Mesodermal cell (in vitro differentiated cells): Measurements from ENCODE around the gene CCR9.

Source experiments
- H3K27ac ChIP-seq: 2 replicates; pipeline ENCODE4 v1.7.0; 2013; ENCODE audit warnings: mild to moderate bottlenecking, low read depth, low read length, moderate library complexity; ENCODE audit not compliant: severe bottlenecking
- H3K36me3 ChIP-seq: 2 replicates; pipeline ENCODE4 v1.7.1; 2013; ENCODE audit warnings: mild to moderate bottlenecking, low read length, moderate library complexity; ENCODE audit not compliant: control insufficient read depth, insufficient read depth
- H3K4me1 ChIP-seq: one replicate; pipeline ENCODE4 v1.7.1; 2013; ENCODE audit warnings: mild to moderate bottlenecking, low read length; ENCODE audit not compliant: insufficient read depth, control insufficient read depth, poor library complexity, severe bottlenecking
- H3K4me3 ChIP-seq: 2 replicates; pipeline ENCODE4 v1.7.0; 2013; ENCODE audit warnings: low read length, control low read depth, mild to moderate bottlenecking; ENCODE audit not compliant: insufficient read depth, poor library complexity, severe bottlenecking; ENCODE audit errors: extremely low read depth
- H3K9me3 ChIP-seq: 2 replicates; pipeline ENCODE4 v1.7.1; 2013; ENCODE audit warnings: mild to moderate bottlenecking, low read length, moderate library complexity; ENCODE audit not compliant: control insufficient read depth
- WGBS, 2 experiments: methylation state at CpG; one replicate each; pipeline ENCODE4 v1.1.5; 2013; ENCODE audit warnings: missing lambda C conversion rate in 2 of 2; ENCODE audit not compliant: insufficient coverage in 2 of 2; 5-methylcytosine and 5-hydroxymethylcytosine counted together

Gene CCR9

DNA sequence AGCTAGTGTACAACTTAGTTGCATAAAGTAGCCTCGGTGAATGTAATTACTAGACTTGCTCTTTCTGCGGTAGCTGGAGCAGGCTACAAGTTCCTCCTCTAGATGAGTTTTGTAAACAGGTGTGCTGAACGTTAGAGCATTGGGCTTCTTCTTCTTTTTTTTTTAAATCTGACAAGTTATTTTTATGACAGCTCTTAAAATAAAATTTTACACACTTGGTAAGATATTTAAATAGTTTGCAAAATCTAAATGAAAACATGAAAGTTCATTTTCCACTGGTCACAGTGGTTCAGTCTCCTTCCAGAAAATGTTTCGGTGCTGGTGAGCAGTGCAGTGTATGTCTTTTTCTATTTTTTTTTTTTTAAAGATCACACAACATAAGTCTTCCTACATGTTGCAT lies 3.0 kb downstream of the CCR9 start:
- Histone ChIP-seq H3K4me1 (no peaks in the 10 kb centered on the region), H3K9me3 (no peaks in the 10 kb centered on the region), H3K27ac (no peak overlapping the region), H3K36me3 (no peaks in the 10 kb centered on the region), H3K4me3 (no peak overlapping the region)
- WGBS, 2 experiments, result 100% methylated on average over 1 to 2 of the region's 4 CpGs

- Histone ChIP-seq H3K9me3 (no peaks in the 10 kb centered on the region), H3K4me3 (no peak overlapping the region), H3K27ac (no peak overlapping the region), H3K4me1 (no peaks in the 10 kb centered on the region), H3K36me3 (no peaks in the 10 kb centered on the region)
- no CpG with 5 or more reads among the region's 3 CpGs for WGBS, 2 experiments
Observed at GRCh38 chr3:45890405-45890804, 4.1 kb downstream of the CCR9 start.

DNA sequence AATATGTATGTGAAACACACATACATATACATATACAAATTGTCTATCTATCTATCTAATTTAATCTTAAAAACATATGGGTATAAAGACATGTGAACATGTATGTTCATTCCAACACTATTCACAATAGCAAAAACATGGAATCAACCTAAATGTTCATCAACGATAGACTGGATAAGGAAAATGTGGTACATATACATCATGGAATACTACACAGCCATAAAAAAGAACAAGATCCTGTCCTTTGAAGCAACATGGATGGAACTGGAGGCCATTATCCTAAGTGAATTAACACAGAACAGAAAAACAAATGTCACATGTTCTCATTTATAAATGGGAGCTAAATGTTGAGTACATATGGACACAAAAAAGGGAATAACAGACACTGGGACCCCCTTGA lies 5.8 kb downstream of the CCR9 start:
- no peak overlapping the region for H3K27ac ChIP-seq
- no peaks in the 10 kb centered on the region for H3K9me3 ChIP-seq
- no peaks in the 10 kb centered on the region for H3K36me3 ChIP-seq
- peaks cover 10% of the 10 kb centered on the region for H3K4me1 ChIP-seq
- no peak overlapping the region for H3K4me3 ChIP-seq
- WGBS, 2 experiments, result no CpG with 5 or more reads among the region's 1 CpG

DNA sequence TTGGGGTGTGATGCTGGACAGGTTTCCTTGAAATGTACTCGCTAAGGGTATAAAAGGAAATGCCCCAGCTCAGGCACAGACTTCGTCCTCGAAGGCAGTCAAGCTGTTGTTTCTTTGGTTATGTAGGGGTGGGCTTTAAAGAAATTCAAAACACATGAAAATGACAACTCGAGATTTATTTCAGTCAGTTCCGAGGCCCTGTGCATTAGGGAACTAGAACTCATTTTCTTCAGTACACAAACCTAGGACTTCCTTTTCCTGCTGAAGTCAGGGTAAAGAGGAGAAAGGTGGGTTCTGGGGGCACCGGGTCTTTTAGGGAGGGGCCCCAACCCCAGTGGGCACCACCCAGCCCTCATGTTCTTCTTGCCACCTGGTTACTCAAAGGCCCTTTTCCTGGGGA lies 7.7 kb downstream of the CCR9 start:
- Histone ChIP-seq H3K4me1 (peaks cover 10% of the 10 kb centered on the region), H3K36me3 (no peaks in the 10 kb centered on the region), H3K27ac (no peak overlapping the region), H3K4me3 (no peak overlapping the region), H3K9me3 (no peaks in the 10 kb centered on the region)
- 80 to 96% methylated on average over 4 of the region's 6 CpGs for WGBS, 2 experiments

DNA sequence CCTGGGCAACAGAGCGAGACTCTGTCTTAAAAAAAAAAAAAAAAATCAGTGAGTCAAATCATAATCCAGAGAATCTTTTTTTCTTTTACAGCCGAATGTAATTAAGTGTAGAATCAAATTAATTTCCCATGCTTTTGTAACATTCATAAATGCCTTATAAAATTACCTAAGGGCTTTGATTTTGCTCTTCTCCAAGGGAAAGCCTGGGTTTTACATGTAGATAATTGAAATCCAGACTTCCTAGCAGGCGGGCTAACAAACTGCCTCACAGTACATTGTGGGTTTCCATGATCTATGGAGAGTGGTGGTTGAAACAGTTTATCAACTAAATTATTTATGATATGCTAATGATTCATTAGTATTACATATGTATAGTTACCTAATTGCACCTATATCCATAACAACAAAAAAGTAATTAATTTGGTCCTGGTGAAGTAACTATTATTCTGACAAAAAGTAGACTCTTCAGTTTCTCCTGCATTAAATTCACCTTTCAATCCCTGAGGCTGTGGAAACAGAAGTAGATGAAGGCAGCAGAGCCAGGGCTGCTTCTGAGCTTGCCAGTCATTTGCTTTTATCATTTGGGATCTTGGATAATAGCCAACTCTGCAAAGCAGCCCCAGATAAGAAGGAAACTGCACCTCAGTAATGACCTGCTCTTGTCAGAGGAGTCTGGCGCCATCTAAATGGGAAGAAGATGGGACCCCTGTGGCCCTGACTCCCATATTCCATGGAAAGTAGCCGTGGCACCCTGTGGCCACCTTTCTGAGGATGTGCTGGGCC lies 9.5 kb downstream of the CCR9 start:
- H3K4me1 ChIP-seq, result peaks cover 10% of the 10 kb centered on the region
- WGBS, 2 experiments, result 83 to 94% methylated on average over 2 to 3 of the region's 5 CpGs
- H3K36me3 ChIP-seq, result no peaks in the 10 kb centered on the region
- no peak overlapping the region for H3K27ac ChIP-seq
- H3K4me3 ChIP-seq, result no peak overlapping the region
- H3K9me3 ChIP-seq, result no peaks in the 10 kb centered on the region

DNA sequence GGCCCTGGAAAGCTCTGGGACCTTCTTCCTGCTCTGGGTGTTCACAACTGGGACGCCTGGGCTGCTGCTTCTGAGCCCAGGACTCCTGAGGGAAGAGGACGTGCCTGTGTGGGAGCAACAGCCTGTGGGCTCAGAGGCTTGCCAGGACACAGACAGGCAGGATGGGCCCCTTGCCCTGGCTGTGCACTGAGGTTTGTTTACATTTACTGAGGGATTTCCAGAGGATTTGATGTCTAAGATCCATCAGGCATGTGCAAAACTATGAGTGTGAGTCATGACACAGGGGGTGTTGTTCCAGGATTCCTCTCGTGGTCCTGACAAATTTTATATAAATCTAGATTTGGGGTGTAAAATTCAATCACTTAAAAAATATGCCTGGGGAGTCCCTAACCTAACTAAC lies 10.6 kb downstream of the CCR9 start:
- Histone ChIP-seq H3K4me1 (peaks cover 10% of the 10 kb centered on the region), H3K36me3 (no peaks in the 10 kb centered on the region), H3K27ac (peak overlapping the region; percentile 31), H3K9me3 (no peaks in the 10 kb centered on the region), H3K4me3 (no peak overlapping the region)
- WGBS, 2 experiments, result 75 to 76% methylated on average over 1 to 2 of the region's 3 CpGs

DNA sequence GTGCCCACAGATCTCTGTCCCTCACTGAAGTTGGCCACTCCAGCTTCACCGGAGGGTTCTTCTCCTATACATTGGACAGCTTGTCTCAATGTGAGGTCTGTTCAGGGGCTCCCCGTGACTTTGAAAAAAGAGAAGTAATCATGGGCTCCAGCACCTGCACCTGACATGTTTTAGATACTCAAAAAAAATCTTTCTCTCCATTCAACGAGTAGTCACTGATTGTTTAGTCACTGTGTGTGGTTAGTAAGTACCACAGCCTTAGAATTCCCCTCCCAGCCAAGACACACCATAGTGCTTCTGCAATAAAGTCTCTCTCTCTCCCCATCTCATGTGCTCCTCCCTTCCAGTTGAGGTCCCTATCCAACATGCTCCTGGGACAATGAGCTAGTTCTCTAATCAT lies 18.6 kb downstream of the CCR9 start:
- WGBS, 2 experiments, result 82 to 100% methylated on average over 1 to 2 of the region's 3 CpGs
- H3K9me3 ChIP-seq, result no peaks in the 10 kb centered on the region

GRCh38 chr3:45905755-45906154 lies 19.4 kb downstream of the CCR9 start:
- no peak overlapping the region for H3K4me3 ChIP-seq
- no peak overlapping the region for H3K27ac ChIP-seq
- H3K4me1 ChIP-seq, result peaks cover 9% of the 10 kb centered on the region
- 71 to 94% methylated on average over 2 to 3 of the region's 3 CpGs for WGBS, 2 experiments
- no peaks in the 10 kb centered on the region for H3K9me3 ChIP-seq
- H3K36me3 ChIP-seq, result no peaks in the 10 kb centered on the region

More for the DNA sequence above, 18.6 kb downstream of the CCR9 start:
- H3K4me1 ChIP-seq, result peaks cover 9% of the 10 kb centered on the region
- no peak overlapping the region for H3K27ac ChIP-seq
- no peaks in the 10 kb centered on the region for H3K36me3 ChIP-seq
- H3K4me3 ChIP-seq, result no peak overlapping the region

DNA sequence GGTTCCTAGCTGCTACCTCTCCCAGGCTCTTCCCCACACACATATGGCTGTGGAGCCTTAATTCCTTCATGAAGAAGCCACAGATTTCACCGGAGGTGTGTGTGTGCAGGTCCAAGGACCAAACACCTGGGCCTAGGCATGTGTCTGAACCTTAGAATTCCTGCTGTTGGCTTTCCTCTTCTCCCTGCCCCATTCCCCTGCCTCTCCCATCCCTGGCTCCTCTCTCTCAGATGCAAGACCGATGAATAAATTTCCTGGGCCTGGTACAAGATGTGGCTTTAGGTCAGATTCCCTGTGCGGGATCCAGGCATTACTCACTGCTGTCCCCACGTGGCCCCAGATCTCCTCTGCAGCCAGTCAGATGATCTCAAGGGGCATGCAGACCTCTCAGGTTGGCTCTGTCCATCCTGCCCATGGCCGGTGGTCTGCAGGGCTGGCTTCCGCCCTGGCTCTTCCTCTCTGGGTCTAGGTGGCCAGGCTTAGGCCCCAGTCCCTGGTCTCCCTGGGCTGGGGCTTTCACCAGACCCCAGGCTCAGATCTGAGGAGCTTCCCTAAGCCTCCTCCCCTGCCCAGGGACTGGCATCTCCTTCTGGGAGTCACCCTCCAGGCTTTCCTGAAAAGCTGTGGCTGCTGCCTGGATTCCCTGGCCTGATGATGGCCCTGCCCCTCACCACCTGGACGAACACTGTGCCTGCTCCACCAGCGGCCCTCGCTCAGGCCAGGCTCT lies 20.5 kb downstream of the CCR9 start:
- WGBS, 2 experiments, result 71 to 76% methylated on average over 8 to 9 of the region's 9 CpGs
- H3K4me3 ChIP-seq, result no peak overlapping the region

GRCh38 chr3:45907769-45908705 lies 21.7 kb downstream of the CCR9 start:
- 82 to 85% methylated on average over 9 to 10 of the region's 13 CpGs for WGBS, 2 experiments
- Histone ChIP-seq H3K4me1 (peaks cover 9% of the 10 kb centered on the region), H3K27ac (no peak overlapping the region), H3K36me3 (no peaks in the 10 kb centered on the region), H3K4me3 (no peak overlapping the region), H3K9me3 (no peaks in the 10 kb centered on the region)

More for the DNA sequence above, 20.5 kb downstream of the CCR9 start:
- H3K36me3 ChIP-seq, result no peaks in the 10 kb centered on the region
- no peaks in the 10 kb centered on the region for H3K9me3 ChIP-seq
- peaks cover 9% of the 10 kb centered on the region for H3K4me1 ChIP-seq
- H3K27ac ChIP-seq, result no peak overlapping the region
